ENCODE results near the gene GALC. TPM values are rescaled to one million over a fixed set of nuclear protein-coding genes. Genes with fewer than 3 reads are reported as not detected.

The GALC gene
- total RNA-seq, 1 donor: 19.9 TPM

DNA sequence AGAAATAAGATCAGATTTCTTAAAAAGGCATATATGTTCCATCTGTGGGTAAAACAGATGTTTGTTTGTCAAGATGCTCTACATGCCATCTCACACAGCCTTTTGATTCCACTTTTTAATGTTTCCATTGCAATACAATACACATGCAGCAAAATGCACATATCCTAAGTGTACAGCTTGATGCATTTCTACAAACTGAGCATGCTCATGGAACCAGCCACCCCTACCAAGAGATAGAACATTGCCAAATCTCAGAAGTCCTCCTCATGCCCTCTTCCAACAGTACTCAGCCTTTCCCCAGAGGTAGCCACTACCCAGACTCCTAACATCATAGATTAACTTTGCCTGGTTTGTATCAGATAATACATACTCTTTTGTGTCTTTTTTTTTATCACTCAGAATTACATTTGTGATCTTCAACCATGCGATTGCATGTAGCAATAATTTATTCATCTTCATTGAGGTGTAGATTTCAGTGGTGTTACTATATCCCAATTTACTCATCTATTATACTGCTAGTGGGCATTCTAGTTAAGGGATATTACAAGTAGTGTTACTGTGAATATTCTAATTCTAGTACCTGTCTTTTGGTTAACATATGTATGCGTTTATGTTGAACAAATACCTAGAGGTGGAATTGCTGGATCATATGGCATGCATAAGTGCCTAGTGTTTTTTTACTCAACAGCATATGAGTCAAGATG is 15.2 kb upstream of the GALC start:
- TF ChIP-seq, protein P1, sequence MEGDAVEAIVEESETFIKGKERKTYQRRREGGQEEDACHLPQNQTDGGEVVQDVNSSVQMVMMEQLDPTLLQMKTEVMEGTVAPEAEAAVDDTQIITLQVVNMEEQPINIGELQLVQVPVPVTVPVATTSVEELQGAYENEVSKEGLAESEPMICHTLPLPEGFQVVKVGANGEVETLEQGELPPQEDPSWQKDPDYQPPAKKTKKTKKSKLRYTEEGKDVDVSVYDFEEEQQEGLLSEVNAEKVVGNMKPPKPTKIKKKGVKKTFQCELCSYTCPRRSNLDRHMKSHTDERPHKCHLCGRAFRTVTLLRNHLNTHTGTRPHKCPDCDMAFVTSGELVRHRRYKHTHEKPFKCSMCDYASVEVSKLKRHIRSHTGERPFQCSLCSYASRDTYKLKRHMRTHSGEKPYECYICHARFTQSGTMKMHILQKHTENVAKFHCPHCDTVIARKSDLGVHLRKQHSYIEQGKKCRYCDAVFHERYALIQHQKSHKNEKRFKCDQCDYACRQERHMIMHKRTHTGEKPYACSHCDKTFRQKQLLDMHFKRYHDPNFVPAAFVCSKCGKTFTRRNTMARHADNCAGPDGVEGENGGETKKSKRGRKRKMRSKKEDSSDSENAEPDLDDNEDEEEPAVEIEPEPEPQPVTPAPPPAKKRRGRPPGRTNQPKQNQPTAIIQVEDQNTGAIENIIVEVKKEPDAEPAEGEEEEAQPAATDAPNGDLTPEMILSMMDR (IDR thresholded peaks at IDR 0.05; ENCODE audit: insufficient read depth, low read depth, low read length): no peak
- H3K4me3 ChIP-seq (ENCODE audit: low read depth, low read length): no peak overlapping the region
- no peak for DNase-seq (ENCODE audit: low read depth)

DNA sequence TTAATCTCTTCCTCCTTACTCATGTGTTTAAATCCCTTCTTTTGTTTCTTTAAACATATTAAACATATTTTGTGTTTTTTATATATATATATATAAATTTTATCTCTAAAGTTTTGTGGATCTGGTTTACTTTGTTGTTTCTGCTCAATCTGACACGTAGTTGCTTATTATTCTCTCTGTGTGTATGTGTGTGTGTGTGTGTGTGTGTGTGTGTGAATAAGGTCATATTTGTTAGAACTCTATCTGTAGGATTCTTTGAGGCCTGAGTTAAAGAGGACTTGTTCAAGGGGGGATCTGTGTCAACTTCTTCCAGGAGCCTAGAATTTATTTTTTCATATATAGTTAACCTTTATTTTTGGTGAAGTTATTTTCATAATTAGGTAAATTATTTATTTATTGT is 14.6 kb upstream of the GALC start:
- no peak overlapping the region for H3K4me3 ChIP-seq (ENCODE audit: low read depth, low read length)
- TF ChIP-seq, protein P1 (IDR thresholded peaks at IDR 0.05; ENCODE audit: insufficient read depth, low read depth, low read length): no peak
- no peak for DNase-seq (ENCODE audit: low read depth)

- DNase-seq (ENCODE audit: low read depth): no peak
- no peak overlapping the region for H3K4me3 ChIP-seq (ENCODE audit: low read depth, low read length)
- TF ChIP-seq, protein P1 (IDR thresholded peaks at IDR 0.05; ENCODE audit: insufficient read depth, low read depth, low read length): no peak
Observed at GRCh38 chr14:88005978-88006851, 13.2 kb upstream of the GALC start.

DNA sequence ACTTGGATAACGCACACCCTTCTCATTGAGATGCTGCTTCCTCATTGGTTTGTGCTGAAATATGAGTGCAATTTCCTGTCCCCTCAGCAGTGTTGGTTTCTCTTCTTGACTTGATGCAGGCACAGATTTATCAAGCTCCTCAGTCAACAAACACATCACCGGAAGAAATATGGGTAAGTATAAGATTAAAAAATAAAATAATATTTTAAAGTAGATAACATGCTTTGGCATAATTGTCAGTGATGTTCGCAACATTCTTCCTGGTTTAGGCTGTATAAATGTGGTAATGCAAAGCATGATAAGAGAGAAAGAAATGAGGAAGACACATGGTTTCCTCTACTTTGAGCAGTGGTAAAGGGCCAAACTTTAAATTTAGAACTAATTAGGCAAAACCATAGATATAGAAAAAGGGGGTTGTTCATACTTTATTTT is 12.1 kb upstream of the GALC start, which contains the start of gene GPR65:
Gene GPR65 (plus strand): TSS at position 86 of the 432 bp plus-strand sequence. CDS start 5,713 bp downstream, outside the sequence.
- no peak within 1 kb of the TSS for H3K4me3 ChIP-seq (ENCODE audit: low read depth, low read length)
- TF ChIP-seq, protein P1 (IDR thresholded peaks at IDR 0.05; ENCODE audit: insufficient read depth, low read depth, low read length): no peak
- peak; percentile 5 for DNase-seq (ENCODE audit: low read depth)

- H3K4me3 ChIP-seq (ENCODE audit: low read depth, low read length): no peak overlapping the region
- DNase-seq (ENCODE audit: low read depth): no peak
- TF ChIP-seq, protein P1 (IDR thresholded peaks at IDR 0.05; ENCODE audit: insufficient read depth, low read depth, low read length): no peak
Observed at GRCh38 chr14:88004506-88005036, 11.6 kb upstream of the GALC start.

DNA sequence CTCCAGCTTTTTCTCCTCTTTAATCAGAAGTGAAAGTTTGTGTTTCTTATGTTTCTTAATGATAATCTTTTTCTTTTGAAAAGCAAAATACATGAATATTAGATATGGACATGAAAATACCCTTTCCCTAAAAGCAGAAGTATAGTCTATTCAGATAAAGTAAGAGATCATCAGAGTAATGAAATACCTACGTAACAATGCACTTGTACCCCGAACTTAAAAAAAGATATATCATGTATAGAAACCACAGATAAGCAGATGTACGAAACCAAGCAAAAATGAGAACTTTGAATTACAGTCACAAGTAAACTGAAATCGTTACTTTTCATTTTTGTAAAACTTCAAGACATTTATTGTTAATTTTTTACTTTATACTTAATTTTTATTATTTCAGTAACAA is 10.4 kb upstream of the GALC start:
- H3K4me3 ChIP-seq (ENCODE audit: low read depth, low read length): no peak overlapping the region
- TF ChIP-seq, protein P1 (IDR thresholded peaks at IDR 0.05; ENCODE audit: insufficient read depth, low read depth, low read length): no peak
- no peak for DNase-seq (ENCODE audit: low read depth)

All from fibroblast of villous mesenchyme (primary cell).